ENCODE measurements around the gene BCL11A.

The BCL11A gene

GRCh38 chr2:60459851-60460250, 93.6 kb downstream of the BCL11A start:
- TF ChIP-seq, protein P1, sequence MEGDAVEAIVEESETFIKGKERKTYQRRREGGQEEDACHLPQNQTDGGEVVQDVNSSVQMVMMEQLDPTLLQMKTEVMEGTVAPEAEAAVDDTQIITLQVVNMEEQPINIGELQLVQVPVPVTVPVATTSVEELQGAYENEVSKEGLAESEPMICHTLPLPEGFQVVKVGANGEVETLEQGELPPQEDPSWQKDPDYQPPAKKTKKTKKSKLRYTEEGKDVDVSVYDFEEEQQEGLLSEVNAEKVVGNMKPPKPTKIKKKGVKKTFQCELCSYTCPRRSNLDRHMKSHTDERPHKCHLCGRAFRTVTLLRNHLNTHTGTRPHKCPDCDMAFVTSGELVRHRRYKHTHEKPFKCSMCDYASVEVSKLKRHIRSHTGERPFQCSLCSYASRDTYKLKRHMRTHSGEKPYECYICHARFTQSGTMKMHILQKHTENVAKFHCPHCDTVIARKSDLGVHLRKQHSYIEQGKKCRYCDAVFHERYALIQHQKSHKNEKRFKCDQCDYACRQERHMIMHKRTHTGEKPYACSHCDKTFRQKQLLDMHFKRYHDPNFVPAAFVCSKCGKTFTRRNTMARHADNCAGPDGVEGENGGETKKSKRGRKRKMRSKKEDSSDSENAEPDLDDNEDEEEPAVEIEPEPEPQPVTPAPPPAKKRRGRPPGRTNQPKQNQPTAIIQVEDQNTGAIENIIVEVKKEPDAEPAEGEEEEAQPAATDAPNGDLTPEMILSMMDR (IDR thresholded peaks at IDR 0.05; ENCODE audit: insufficient read depth, low read depth, low read length, missing control alignments), result no peak
- DNase-seq (ENCODE audit: low read depth), result no peak

DNA sequence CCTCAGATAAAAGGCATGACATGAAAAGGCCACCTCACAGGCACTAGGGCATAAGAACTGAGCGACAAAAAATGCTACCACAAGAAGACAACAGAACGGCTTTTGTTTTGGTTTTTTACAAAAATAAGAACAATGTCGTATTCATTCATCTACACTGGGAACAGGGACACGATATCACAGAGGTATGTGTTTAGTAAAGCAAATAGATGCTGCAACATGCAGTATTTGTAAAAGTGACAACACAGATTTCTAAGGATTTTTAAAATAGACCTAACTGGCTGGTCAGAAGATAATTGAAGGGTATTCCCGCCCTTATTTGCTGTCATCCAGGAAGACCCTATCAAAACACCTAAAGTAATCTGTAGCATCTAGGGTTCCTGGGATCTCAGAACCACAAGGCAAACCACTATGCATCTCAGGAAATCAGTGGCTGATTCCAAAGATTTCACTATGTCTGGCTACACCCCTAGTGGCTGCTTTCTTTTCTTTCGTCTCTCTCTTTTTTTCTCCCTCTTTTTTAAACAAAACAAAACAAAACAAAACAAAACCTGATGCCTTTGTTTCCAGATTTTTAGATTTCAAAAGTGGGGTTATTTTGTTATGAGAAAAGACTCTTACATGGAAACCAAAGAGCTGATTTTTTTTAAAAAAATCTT, 97.2 kb downstream of the BCL11A start:
- TF ChIP-seq, protein P1 (IDR thresholded peaks at IDR 0.05; ENCODE audit: insufficient read depth, low read depth, low read length, missing control alignments), result no peak
- no peak overlapping the region for H3K4me3 ChIP-seq (ENCODE audit: low read length)
- DNase-seq (ENCODE audit: low read depth), result no peak

More at GRCh38 chr2:60459851-60460250, 93.6 kb downstream of the BCL11A start:
- no peak overlapping the region for H3K4me3 ChIP-seq (ENCODE audit: low read length)

GRCh38 chr2:60453872-60454271, 99.6 kb downstream of the BCL11A start:
- TF ChIP-seq, protein P1 (IDR thresholded peaks at IDR 0.05; ENCODE audit: insufficient read depth, low read depth, low read length, missing control alignments), result no peak
- DNase-seq (ENCODE audit: low read depth), result no peak
- no peak overlapping the region for H3K4me3 ChIP-seq (ENCODE audit: low read length)

- TF ChIP-seq, protein P1 (IDR thresholded peaks at IDR 0.05; ENCODE audit: insufficient read depth, low read depth, low read length, missing control alignments), result no peak
- no peak for DNase-seq (ENCODE audit: low read depth)
- no peak overlapping the region for H3K4me3 ChIP-seq (ENCODE audit: low read length)
Observed at GRCh38 chr2:60453301-60453700, 100.2 kb downstream of the BCL11A start.

GRCh38 chr2:60450488-60450887, 103.0 kb downstream of the BCL11A start:
- TF ChIP-seq, protein P1 (IDR thresholded peaks at IDR 0.05; ENCODE audit: insufficient read depth, low read depth, low read length, missing control alignments), result no peak
- H3K4me3 ChIP-seq (ENCODE audit: low read length), result no peak overlapping the region
- no peak for DNase-seq (ENCODE audit: low read depth)

DNA sequence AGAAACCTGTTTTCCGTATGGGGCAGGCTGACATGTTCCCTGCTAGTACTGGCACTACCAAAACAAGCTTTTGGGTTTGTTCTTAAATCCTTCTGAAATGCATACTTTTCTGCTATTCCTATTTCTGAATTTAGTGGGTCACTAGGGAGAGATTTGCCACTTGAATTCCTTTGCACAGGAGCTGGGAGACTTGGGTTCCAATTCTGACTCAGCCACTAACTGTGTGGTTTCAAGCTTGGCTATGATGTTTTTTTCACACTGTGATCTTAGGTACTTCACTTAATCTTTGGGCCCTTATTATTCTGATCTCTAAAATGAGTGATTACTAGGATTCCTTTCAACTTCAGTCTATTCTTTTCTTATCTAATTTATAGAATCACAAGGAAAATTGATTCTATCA, 105.5 kb downstream of the BCL11A start:
- no peak overlapping the region for H3K4me3 ChIP-seq (ENCODE audit: low read length)
- TF ChIP-seq, protein P1 (IDR thresholded peaks at IDR 0.05; ENCODE audit: insufficient read depth, low read depth, low read length, missing control alignments), result no peak
- DNase-seq (ENCODE audit: low read depth), result no peak

All from epithelial cell of esophagus (primary cell).